Lung microvascular endothelial cell (primary cell): ENCODE data around the gene RGS2. TPM values are rescaled to one million over a fixed set of nuclear protein-coding genes. Genes with fewer than 3 reads are reported as not detected.

Source experiments
- DNase-seq, 2 donors: peaks; one replicate each; pipeline versions ENCODE4 v3.0.0 to v3.0.0-alpha.2; 2010; ENCODE audit warnings: low read depth in 2 of 2
- total RNA-seq: library from RNA; depleted of rRNA; stranded (reverse); fragments of >200 nt; gene quantifications from 2 replicates; pipeline ENCODE4 v1.2.1, GENCODE V29; 2014

The RGS2 gene
- total RNA-seq, 1 donor from 2014 or later, result 9.5 TPM

DNA sequence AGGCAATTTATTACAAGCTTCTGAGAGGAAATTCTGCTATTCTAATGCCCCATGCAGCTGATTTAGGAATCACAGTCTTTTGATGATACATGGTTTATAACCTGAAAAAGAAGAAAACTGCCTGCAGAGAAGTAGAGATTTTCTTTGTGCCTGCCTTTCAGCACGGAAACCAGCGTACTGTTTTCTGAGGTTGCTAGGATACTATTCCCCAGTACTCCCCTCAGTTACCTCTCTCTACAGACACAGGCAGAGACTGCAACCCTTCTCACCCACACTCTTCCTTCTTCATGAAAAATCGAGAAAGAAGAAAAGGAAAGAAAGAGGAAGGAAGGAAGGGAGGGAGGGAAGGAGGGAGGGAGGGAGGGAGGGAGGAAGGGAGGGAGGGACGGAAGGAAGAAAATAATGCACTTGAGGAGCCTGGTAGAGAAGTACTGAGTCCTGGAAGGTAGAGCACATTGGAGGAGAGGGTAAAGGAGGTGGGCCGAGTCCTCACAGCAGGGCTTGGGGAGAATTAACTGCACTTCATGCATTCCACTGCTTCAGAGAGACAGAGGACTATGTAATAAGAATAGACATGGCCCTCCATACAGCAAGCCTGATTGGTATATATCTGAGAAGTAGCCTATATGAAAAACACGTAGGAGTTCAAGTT, 21.9 kb downstream of the RGS2 start:
- no peak for DNase-seq

DNA sequence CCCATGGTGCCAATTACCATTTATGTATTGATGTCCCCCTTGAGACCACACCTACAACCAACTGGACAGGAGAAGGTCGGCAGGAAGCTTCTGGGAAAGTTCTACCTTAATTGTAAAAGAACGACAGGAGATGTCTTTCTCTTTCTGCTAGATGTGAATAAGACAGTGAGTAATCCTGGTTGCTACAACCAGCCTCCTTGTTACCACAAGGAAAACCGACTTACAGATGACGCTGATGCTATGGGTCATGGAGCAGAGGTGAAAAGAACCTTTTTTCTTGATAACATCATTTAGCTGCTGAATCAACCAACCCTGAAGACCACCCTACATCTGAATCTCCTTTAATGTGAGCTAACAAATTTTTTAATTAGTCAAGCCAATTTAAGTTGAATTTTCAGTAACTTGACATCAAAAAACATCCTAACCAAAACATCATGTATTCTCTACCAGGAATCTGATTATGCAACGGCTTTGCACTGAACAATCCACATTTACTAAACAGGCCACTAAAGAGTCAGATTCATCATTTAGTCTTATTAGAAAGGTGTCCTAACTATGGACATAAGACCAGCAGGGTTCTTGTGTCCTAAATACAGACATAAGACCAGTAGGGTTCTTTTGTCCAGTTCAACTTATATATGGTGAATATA, 23.0 kb downstream of the RGS2 start:
- peak in 1 of 2 donors; percentile 13 for DNase-seq

DNA sequence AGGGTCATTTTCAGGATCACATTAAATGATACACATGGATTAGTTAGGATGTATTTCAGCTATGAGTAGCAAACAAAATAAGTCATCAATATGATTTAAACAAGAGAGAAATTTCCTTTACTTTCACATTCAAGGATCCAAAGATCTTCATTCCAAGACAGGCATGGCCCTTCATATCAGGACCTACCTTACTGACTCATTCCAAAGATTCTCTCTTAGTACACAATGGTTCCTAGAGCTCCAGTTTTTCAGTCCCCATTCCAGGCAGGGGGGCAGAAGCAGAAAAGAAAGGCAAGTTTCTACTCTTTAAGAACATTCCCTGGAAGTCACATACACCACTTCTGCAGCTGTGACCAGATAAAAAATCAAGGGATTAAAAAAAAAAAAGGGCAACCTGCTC, 23.7 kb downstream of the RGS2 start:
- DNase-seq, result no peak

DNA sequence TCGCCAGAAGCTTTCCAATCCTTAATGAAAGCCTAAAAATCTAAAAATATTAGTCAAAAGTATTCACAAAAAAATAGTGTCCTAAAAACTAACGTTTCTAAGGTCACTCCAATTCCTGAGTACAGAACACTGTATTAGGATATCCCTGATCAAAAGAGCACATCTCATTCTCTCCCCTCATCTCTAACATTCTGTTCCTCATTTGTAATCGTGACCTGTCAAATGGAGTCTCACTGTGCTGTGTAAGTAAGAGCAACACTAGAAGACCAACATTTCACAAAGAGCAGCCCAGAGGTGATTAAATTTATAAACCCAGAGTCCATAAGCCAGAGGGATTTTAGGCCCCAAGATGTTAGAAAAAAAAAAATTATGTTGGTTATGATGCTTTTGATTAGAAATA, 26.3 kb downstream of the RGS2 start:
- DNase-seq, result no peak

GRCh38 chr1:192839162-192840066, 30.6 kb downstream of the RGS2 start:
- DNase-seq, result no peak

DNA sequence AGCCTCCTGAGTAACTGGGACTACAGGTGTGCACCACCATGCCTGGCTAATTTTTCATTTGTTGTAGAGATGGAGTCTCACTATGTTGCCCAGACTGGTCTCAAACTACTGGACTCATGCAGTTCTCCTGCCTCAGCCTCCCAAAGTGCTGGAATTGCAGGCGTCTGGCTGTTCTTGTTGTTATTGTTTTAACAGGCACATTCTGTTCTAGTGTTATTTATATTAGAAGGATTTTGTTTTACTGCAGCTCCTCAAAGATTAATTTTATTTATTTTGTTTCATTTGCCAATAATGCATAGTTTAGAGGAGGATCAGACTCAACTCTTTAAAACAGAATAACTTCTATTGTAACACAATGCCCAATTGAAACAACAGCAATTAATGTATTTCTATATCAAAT, 35.5 kb downstream of the RGS2 start:
- DNase-seq, result no peak

DNA sequence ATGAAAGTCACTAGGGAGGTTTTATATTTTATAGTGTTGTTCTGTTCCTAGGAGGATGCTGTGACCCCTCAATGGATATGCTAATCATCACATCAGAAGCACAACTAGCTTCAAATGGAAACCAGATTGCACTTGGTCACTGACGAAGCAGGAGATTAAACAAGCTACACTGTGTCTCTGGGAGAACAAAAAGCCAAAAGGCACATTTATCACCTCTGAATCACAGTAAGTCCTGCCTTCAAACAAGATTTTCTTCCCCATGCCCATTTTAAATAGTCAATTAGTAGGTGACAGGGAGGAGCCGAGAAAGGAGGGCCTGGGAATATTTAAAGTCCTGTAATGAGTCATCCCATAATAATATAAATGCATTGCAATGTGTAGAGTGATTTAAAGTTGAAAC, 38.1 kb downstream of the RGS2 start:
- DNase-seq, result no peak

GRCh38 chr1:192849011-192849410, 40.2 kb downstream of the RGS2 start:
- DNase-seq, result peak in 1 of 2 donors; percentile 54

DNA sequence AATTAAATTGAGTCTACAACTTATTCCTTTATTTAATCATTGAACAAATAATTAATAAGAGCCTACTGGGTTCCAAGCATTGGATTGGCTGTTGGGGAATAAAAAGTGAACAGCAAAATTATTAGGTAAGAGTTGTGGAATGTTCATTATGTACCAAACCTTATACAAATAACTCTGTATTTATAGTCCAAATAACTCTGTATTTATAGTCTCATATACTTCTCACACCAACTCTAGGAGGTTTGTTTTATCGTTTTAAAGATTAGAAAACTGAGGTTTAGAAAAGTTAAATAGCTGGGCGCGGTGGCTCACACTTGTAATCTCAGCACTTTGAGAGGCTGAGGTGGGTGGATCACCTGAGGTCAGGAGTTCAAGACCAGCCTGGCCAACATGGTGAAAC, 40.6 kb downstream of the RGS2 start:
- DNase-seq, result no peak

DNA sequence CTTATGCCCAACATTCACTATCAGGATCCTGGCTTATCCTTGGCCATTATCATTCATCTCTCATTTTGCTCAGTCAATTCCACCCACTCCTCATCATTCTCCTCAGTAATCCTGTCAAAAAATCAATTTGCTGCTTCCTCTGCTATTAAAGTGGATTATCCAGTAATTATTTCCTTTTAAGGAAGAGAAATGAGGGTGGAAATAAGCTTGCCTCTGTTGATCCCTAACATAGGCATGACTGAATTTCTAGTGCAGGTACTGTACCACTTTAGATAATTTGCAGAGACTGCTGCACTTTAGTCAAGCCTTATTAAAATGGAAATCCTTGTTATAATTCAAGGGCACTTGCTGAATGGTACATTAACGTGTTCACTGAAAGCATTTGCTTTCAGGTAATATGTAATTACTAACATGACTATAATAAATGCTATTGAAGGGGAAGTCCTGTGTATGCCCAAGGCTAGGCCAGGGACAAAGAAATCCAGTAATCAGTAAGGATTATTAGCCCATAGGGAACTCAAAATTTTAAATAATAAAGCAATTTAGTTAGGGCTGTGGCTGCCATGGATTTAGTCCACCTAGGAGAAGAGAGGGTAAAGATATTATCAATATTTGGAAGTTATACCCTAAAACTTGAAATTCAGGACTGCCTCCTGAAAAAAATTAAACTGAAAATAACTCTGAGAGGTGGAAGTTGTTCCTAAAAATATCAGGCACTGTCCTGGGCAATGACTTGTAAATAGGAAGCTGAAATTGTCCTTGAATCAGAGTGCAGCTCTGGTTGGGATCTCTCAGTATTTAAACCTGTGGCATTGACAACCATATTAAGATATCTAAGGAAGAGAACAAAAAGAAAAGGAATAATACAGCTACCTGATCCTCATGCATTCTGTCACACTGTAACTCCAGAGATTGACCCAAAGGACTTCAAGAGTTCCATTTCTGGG, 43.4 kb downstream of the RGS2 start:
- no peak for DNase-seq

GRCh38 chr1:192858456-192858855, 49.6 kb downstream of the RGS2 start:
- DNase-seq, result no peak

GRCh38 chr1:192859808-192860207, 51.0 kb downstream of the RGS2 start:
- no peak for DNase-seq

- no peak for DNase-seq
Measured at GRCh38 chr1:192860478-192861185, 51.8 kb downstream of the RGS2 start.

DNA sequence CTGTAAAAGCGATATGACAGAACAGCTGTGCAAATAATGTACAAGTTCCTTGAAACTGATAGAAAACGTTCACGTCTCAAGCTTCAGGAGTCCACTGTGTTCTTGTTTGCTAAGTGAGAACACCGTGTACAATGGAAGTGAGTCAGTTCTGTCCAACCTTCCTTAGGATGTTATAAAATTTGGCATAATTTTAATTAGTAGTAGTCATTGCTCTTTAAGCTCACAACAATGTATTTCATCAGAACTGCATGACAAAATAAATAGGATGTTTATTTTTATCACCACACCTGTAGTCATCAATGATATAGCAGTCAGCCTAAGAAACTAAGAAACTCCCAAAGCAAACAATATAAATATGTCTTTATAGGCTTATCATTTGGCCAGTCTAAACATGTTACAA, 53.0 kb downstream of the RGS2 start:
- DNase-seq, result peak in 1 of 2 donors; percentile 33

Other genes starting within 250 kb of the RGS2 start
- gene RGS1, start 233.3 kb upstream of the RGS2 start, total RNA-seq, result not detected in 2 replicates
- not detected in 2 replicates for gene RGS13, start 172.9 kb upstream of the RGS2 start, total RNA-seq